HL-60 (cell line): Measurements from ENCODE around the gene BCCIP.

Experiments used
- DNase-seq, 2 experiments: peaks; one replicate each; pipeline ENCODE4 v3.0.0-alpha.2; 2010 to 2020; ENCODE audit warnings: low read depth in 1 of 2, low spot score in 1 of 2
- H3K27ac ChIP-seq: fragments of 250-450 bp; sonication (Bioruptor Pico); replicated peaks from 2 replicates; pipeline ENCODE4 v1.5.1; 2020; ENCODE audit warnings: mild to moderate bottlenecking, moderate library complexity
- H3K27me3 ChIP-seq: fragments of 250-450 bp; sonication (Bioruptor Pico); 2 replicates; pipeline ENCODE4 v1.5.1; 2021; ENCODE audit warnings: mild to moderate bottlenecking, moderate library complexity; ENCODE audit not compliant: insufficient read depth, poor library complexity, severe bottlenecking
- H3K4me3 ChIP-seq: replicated peaks from 2 replicates; pipeline ENCODE4 v1.5.1; 2011; ENCODE audit warnings: mild to moderate bottlenecking, control low read depth, low read length; ENCODE audit not compliant: insufficient read depth
- CTCF ChIP-seq: IDR thresholded peaks from one replicate; pipeline ENCODE4 v1.5.1; 2011; ENCODE audit warnings: low read length, control low read depth, inconsistent platforms; ENCODE audit not compliant: insufficient read depth
- GABPA ChIP-seq: IDR thresholded peaks from 2 replicates; pipeline ENCODE4 v1.6.1; 2012; ENCODE audit warnings: low read depth
- POLR2AphosphoS5 ChIP-seq: IDR thresholded peaks from 2 replicates; pipeline ENCODE4 v1.6.1; 2012; ENCODE audit warnings: low read depth
- REST ChIP-seq: IDR thresholded peaks from 2 replicates; pipeline ENCODE4 v1.6.1; 2012; ENCODE audit warnings: low read depth; ENCODE audit not compliant: insufficient replicate concordance
- SPI1 ChIP-seq: IDR thresholded peaks from 2 replicates; pipeline ENCODE4 v1.6.1; 2012; ENCODE audit warnings: low read depth, mild to moderate bottlenecking, borderline replicate concordance

The BCCIP gene

GRCh38 chr10:125849448-125849847 is 26.1 kb downstream of the BCCIP start:
- TF ChIP-seq SPI1 (no peak), CTCF (no peak), REST (no peak), GABPA (no peak), POLR2AphosphoS5 (no peak)
- no peaks in the 10 kb centered on the region for H3K27me3 ChIP-seq
- no peak for DNase-seq
- no peak overlapping the region for H3K27ac ChIP-seq
- no peak overlapping the region for H3K4me3 ChIP-seq

- Histone ChIP-seq H3K4me3 (no peak overlapping the region), H3K27me3 (no peaks in the 10 kb centered on the region), H3K27ac (no peak overlapping the region)
- TF ChIP-seq GABPA (no peak), SPI1 (no peak), CTCF (no peak), POLR2AphosphoS5 (no peak), REST (no peak)
- DNase-seq: no peak
Observed at GRCh38 chr10:125850766-125851731, 27.7 kb downstream of the BCCIP start.

- H3K27me3 ChIP-seq: no peaks in the 10 kb centered on the region
- H3K4me3 ChIP-seq: no peak overlapping the region
- H3K27ac ChIP-seq: no peak overlapping the region
- TF ChIP-seq SPI1 (no peak), GABPA (no peak), POLR2AphosphoS5 (no peak), REST (no peak), CTCF (no peak)
- DNase-seq: no peak
Observed at GRCh38 chr10:125852487-125852886, 29.1 kb downstream of the BCCIP start.
